IMR-90 (cell line): ENCODE data around the gene MPP1. TPM values are rescaled to one million over a fixed set of nuclear protein-coding genes. Genes with fewer than 3 reads are reported as not detected.

ENCODE experiments used
- ATAC-seq: fragments of 200-7000 bp; cut with Tn5 transposase; 2 replicates; pipeline ENCODE4 v1.9.1; 2020; ENCODE audit warnings: low read depth, mild to moderate bottlenecking, moderate library complexity
- BruUV-seq: library from RNA; stranded (reverse); fragments of 400-500 nt; replicated peaks from 2 replicates; lab custom pipeline; 2021; lab: Mats Ljungman, UMichigan
- CTCF ChIA-PET: fragments of 300-600 bp; formaldehyde crosslinking; extraction: SDS; loops from one replicate; lab custom pipeline; 2021; ENCODE audit warnings: antibody characterized with exemption; lab: Yijun Ruan, JAX
- POLR2A ChIA-PET: fragments of 300-600 bp; sonication (Branson Sonifier 250); formaldehyde crosslinking; loops from one replicate; lab custom pipeline; 2022; ENCODE audit warnings: antibody characterized with exemption; ENCODE audit not compliant: unreplicated experiment; lab: Charles Lee
- DNase-seq: peaks from one replicate; pipeline ENCODE4 v3.0.0; 2013
- H2AFZ ChIP-seq: replicated peaks from 2 replicates; pipeline ENCODE3; 2013; ENCODE audit warnings: low read length, mild to moderate bottlenecking; ENCODE audit not compliant: poor library complexity
- H2AK5ac ChIP-seq: 2 replicates; pipeline ENCODE4 v1.6.1; 2013; ENCODE audit warnings: low read depth, low read length, inconsistent platforms
- H2AK9ac ChIP-seq: replicated peaks from 2 replicates; pipeline ENCODE3; 2013; ENCODE audit warnings: mild to moderate bottlenecking, low read depth, low read length, moderate library complexity; ENCODE audit not compliant: poor library complexity
- H2BK120ac ChIP-seq: 2 replicates; pipeline ENCODE4 v1.6.1; 2013; ENCODE audit warnings: low read depth, low read length, inconsistent platforms
- H2BK15ac ChIP-seq: 3 replicates; pipeline ENCODE4 v1.6.1; 2013; ENCODE audit warnings: low read depth, low read length, inconsistent platforms
- H2BK20ac ChIP-seq: 2 replicates; pipeline ENCODE4 v1.6.1; 2013; ENCODE audit warnings: low read depth, mild to moderate bottlenecking, inconsistent platforms, low read length, moderate library complexity
- H2BK5ac ChIP-seq: 2 replicates; pipeline ENCODE4 v1.6.1; 2013; ENCODE audit warnings: mild to moderate bottlenecking, low read depth, low read length, inconsistent platforms; ENCODE audit not compliant: poor library complexity, severe bottlenecking
- H3K14ac ChIP-seq: replicated peaks from 2 replicates; pipeline ENCODE4 v1.6.1; 2013; ENCODE audit warnings: low read depth, low read length, inconsistent platforms
- H3K18ac ChIP-seq: 2 replicates; pipeline ENCODE4 v1.6.1; 2013; ENCODE audit warnings: low read depth, low read length, control low read depth
- H3K23ac ChIP-seq: 2 replicates; pipeline ENCODE4 v1.6.1; 2013; ENCODE audit warnings: low read depth, low read length, inconsistent platforms
- H3K27ac ChIP-seq: 2 replicates; pipeline ENCODE4 v1.5.1; 2013; ENCODE audit warnings: mild to moderate bottlenecking, control low read depth, low read length; ENCODE audit not compliant: insufficient read depth
- H3K27me3 ChIP-seq: 2 replicates; pipeline ENCODE4 v1.6.1; 2013; ENCODE audit warnings: low read length; ENCODE audit not compliant: control insufficient read depth, insufficient read depth
- H3K36me3 ChIP-seq: 2 replicates; pipeline ENCODE4 v1.6.1; 2013; ENCODE audit warnings: low read length, mixed read lengths; ENCODE audit not compliant: control insufficient read depth, insufficient read depth
- H3K4ac ChIP-seq: 2 replicates; pipeline ENCODE4 v1.6.1; 2013; ENCODE audit warnings: low read depth, low read length, inconsistent platforms
- H3K4me1 ChIP-seq: 2 replicates; pipeline ENCODE4 v1.6.1; 2013; ENCODE audit warnings: low read length, mixed read lengths; ENCODE audit not compliant: control insufficient read depth, insufficient read depth
- H3K4me2 ChIP-seq: 2 replicates; pipeline ENCODE4 v1.6.1; 2013; ENCODE audit warnings: low read depth, mild to moderate bottlenecking, control low read depth, low read length, moderate library complexity
- H3K4me3 ChIP-seq: 2 replicates; pipeline ENCODE4 v1.5.1; 2013; ENCODE audit warnings: low read depth, mild to moderate bottlenecking, control low read depth, low read length, moderate library complexity; ENCODE audit not compliant: insufficient read depth
- H3K56ac ChIP-seq: 2 replicates; pipeline ENCODE4 v1.6.1; 2013; ENCODE audit warnings: low read length, inconsistent platforms; ENCODE audit not compliant: insufficient read depth; ENCODE audit errors: extremely low read depth
- H3K79me1 ChIP-seq, 2 experiments: 2 replicates each; pipeline ENCODE4 v1.6.1; 2013; ENCODE audit warnings: low read length in 2 of 2, inconsistent platforms in 1 of 2, low read depth in 1 of 2
- H3K9ac ChIP-seq: 2 replicates; pipeline ENCODE4 v1.6.1; 2013; ENCODE audit warnings: low read depth, low read length, control low read depth
- H3K9me1 ChIP-seq: 2 replicates; pipeline ENCODE4 v1.6.1; 2013; ENCODE audit warnings: low read length, inconsistent platforms; ENCODE audit not compliant: insufficient read depth
- H3K9me3 ChIP-seq: 2 replicates; pipeline ENCODE4 v1.6.1; 2013; ENCODE audit warnings: low read length; ENCODE audit not compliant: control insufficient read depth, insufficient read depth
- H4K20me1 ChIP-seq: 2 replicates; pipeline ENCODE4 v1.6.1; 2013; ENCODE audit warnings: low read length, inconsistent platforms; ENCODE audit not compliant: insufficient read depth
- H4K5ac ChIP-seq: 2 replicates; pipeline ENCODE4 v1.6.1; 2013; ENCODE audit warnings: mild to moderate bottlenecking, low read depth, low read length, control low read depth
- H4K8ac ChIP-seq, 2 experiments: 2 replicates each; pipeline ENCODE4 v1.6.1; 2013; ENCODE audit warnings: low read depth in 2 of 2, low read length in 2 of 2, control low read depth in 1 of 2, inconsistent platforms in 1 of 2
- H4K91ac ChIP-seq: 2 replicates; pipeline ENCODE4 v1.6.1; 2013; ENCODE audit warnings: low read depth, low read length, inconsistent platforms; ENCODE audit not compliant: insufficient read depth
- FOS ChIP-seq: fragments of 150-350 bp; IDR thresholded peaks from 2 replicates; pipeline ENCODE4 v1.6.1; 2016; ENCODE audit warnings: low read depth, low read length
- MAFK ChIP-seq: IDR thresholded peaks from 2 replicates; pipeline ENCODE4 v1.6.1; 2012; ENCODE audit warnings: low read depth, low read length, improper control_type of control experiment
- MAZ ChIP-seq: IDR thresholded peaks from 2 replicates; pipeline ENCODE4 v1.6.1; 2012; ENCODE audit warnings: low read depth, mild to moderate bottlenecking, low read length, improper control_type of control experiment, moderate library complexity, borderline replicate concordance
- RCOR1 ChIP-seq: IDR thresholded peaks from 2 replicates; pipeline ENCODE4 v1.6.1; 2012; ENCODE audit warnings: mild to moderate bottlenecking, low read length, improper control_type of control experiment; ENCODE audit not compliant: insufficient replicate concordance
- SMC3 ChIP-seq: fragments of 150-350 bp; IDR thresholded peaks from 2 replicates; pipeline ENCODE4 v1.6.1; 2016; ENCODE audit warnings: low read depth, mild to moderate bottlenecking, antibody characterized with exemption, low read length, moderate library complexity
- WGBS, 2 experiments: methylation state at CpG; one replicate each; pipeline versions ENCODE4 v1.1.5 to v1.1.7; 2013; ENCODE audit warnings: missing lambda C conversion rate in 2 of 2; ENCODE audit not compliant: insufficient read length in 1 of 2; ENCODE audit errors: extremely low coverage in 2 of 2; 5-methylcytosine and 5-hydroxymethylcytosine counted together
- dilution Hi-C: fragments of 300-500 bp; cut with HindIII; formaldehyde crosslinking; loops from one replicate; pipeline ENCODE4 v1.14.3; 2018; ENCODE audit warnings: low sequenced_read_pairs; ENCODE audit not compliant: unreplicated experiment
- in situ Hi-C: fragments of 300-500 bp; cut with MboI; formaldehyde crosslinking; loops from 3 replicates; pipeline ENCODE4 v1.14.3; 2019; ENCODE audit warnings: low sequenced_read_pairs, inconsistent platforms, mixed read lengths
- intact Hi-C: fragments of 100-400 bp; cut with micrococcal nuclease; formaldehyde crosslinking; loops from 2 replicates; pipeline ENCODE4 v1.10.0; 2022
- polyA plus RNA-seq, 3 experiments: library from polyadenylated mRNA; depleted of rRNA; stranded (reverse); fragments of >200 nt; gene quantifications; 2 replicates each; pipeline ENCODE4 v1.2.3, GENCODE V29; 2012; ENCODE audit warnings: low replicate concordance in 1 of 3
- total RNA-seq: library from RNA; depleted of rRNA; stranded (reverse); fragments of >200 nt; gene quantifications from 2 replicates; pipeline ENCODE4 v1.2.3, GENCODE V29; 2012
- TF ChIP-seq, protein P1 (sequence below): fragments of 150-350 bp; IDR thresholded peaks from 2 replicates; pipeline ENCODE4 v1.6.1; 2017; ENCODE audit warnings: mild to moderate bottlenecking, antibody characterized with exemption, low read length, low read depth

The MPP1 gene
- total and polyA plus RNA-seq, 2 of the 4 experiments (the other 2 are of a cell fraction), result 35.2 to 43.0 TPM

- Histone ChIP-seq H3K4me2 (no peak overlapping the region), H2BK15ac (no peak overlapping the region), H3K9ac (no peak overlapping the region), H4K91ac (no peak overlapping the region), H2BK20ac (no peak overlapping the region), H3K56ac (no peak overlapping the region), H4K8ac (no peak overlapping the region), H3K14ac (no peak overlapping the region), H3K4ac (no peak overlapping the region), H3K36me3 (peaks cover 32% of the 10 kb centered on the region), H2AK9ac (no peak overlapping the region), H4K20me1 (peaks cover 8% of the 10 kb centered on the region), H4K5ac (no peak overlapping the region), H3K18ac (no peak overlapping the region), H2BK120ac (no peak overlapping the region), H3K27me3 (no peaks in the 10 kb centered on the region), H3K27ac (no peak overlapping the region), H2BK5ac (no peak overlapping the region), H3K4me1 (peaks cover 5% of the 10 kb centered on the region; the same call in 1 of the 2 replicates), H3K23ac (no peak overlapping the region), H2AFZ (no peak overlapping the region), H3K9me1 (peaks cover 4% of the 10 kb centered on the region; the same call in 1 of the 2 replicates), H3K4me3 (no peak overlapping the region), H3K9me3 (no peaks in the 10 kb centered on the region), H2AK5ac (no peak overlapping the region), H3K79me1 (peaks cover 6% of the 10 kb centered on the region in 2 experiments; a peak in 2 of 4 replicates)
- intact Hi-C loops (no loop called here), in situ Hi-C loops (no loop called here), dilution Hi-C loops (no loop called here)
- CTCF ChIA-PET, result interaction anchor here (1.5 kb wide), 1 partner anchor 28 kb away, joined by 3 read pairs; no protein-coding TSS in a partner anchor
- no TSS peak for BruUV-seq
- no peak for TF ChIP-seq RCOR1
- TF ChIP-seq SMC3, result no peak
- TF ChIP-seq MAFK, result no peak
- TF ChIP-seq, protein P1, sequence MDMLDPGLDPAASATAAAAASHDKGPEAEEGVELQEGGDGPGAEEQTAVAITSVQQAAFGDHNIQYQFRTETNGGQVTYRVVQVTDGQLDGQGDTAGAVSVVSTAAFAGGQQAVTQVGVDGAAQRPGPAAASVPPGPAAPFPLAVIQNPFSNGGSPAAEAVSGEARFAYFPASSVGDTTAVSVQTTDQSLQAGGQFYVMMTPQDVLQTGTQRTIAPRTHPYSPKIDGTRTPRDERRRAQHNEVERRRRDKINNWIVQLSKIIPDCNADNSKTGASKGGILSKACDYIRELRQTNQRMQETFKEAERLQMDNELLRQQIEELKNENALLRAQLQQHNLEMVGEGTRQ, result no peak
- no peak for TF ChIP-seq FOS
- no peak for TF ChIP-seq MAZ
- POLR2A ChIA-PET, result interaction anchor here (0.5 kb wide), 1 partner anchor 178 kb away, joined by 4 read pairs; no protein-coding TSS in a partner anchor
- DNase-seq (no peak), ATAC-seq (no peak)
- WGBS, 2 experiments, result no CpG with 5 or more reads among the region's 2 CpGs
Measured at GRCh38 chrX:154776753-154777152, 28.5 kb downstream of the MPP1 start.
